Suprapubic skin (tissue), 3 donors: ENCODE results near the gene PIGQ.

ENCODE experiments used
- CTCF ChIP-seq, 2 donors: fragments of 200-600 bp in 1 of 2; fragments of 450-650 bp in 1 of 2; sonication (generic) in 1 of 2; IDR thresholded peaks; one replicate each; pipeline ENCODE4 v1.5.1; 2016 to 2019; ENCODE audit warnings: antibody characterized with exemption in 2 of 2, mild to moderate bottlenecking in 1 of 2, moderate library complexity in 1 of 2
- EP300 ChIP-seq: sonication (generic); formaldehyde crosslinking; IDR thresholded peaks from one replicate; pipeline ENCODE4 v1.6.1; 2017; ENCODE audit warnings: antibody characterized with exemption
- POLR2A ChIP-seq, 2 donors: fragments of 450-650 bp; IDR thresholded peaks; one replicate each; pipeline ENCODE4 v1.6.1; 2017; ENCODE audit warnings: antibody characterized with exemption in 2 of 2, mild to moderate bottlenecking in 2 of 2, moderate library complexity in 2 of 2

- TF ChIP-seq EP300: no peak
- no peak for TF ChIP-seq CTCF (IDR thresholded peaks at IDR 0.05)
- no peak for TF ChIP-seq POLR2A (IDR thresholded peaks at IDR 0.05)
Observed at GRCh38 chr16:553601-554296, 16.0 kb upstream of the PIGQ start.
